ENCODE measurements around the gene ADAMTS17.

GRCh38 chr15:100113351-100114080 lies 228.3 kb downstream of the ADAMTS17 start:
- TF ChIP-seq CTCF (conservative IDR thresholded peaks at IDR 0.05) (no peak), ZFX (IDR thresholded peaks at IDR 0.05) (no peak)
